ENCODE data around the gene GOLGA6L7.
A peak's percentile ranks its signal among the peaks of the same experiment; 100 is the strongest.
"Not testable (repeated sequence)": the region's sequence is repeated elsewhere in the genome, so short reads cannot be mapped to it uniquely, and the experiment has no call there.

The GOLGA6L7 gene

DNA sequence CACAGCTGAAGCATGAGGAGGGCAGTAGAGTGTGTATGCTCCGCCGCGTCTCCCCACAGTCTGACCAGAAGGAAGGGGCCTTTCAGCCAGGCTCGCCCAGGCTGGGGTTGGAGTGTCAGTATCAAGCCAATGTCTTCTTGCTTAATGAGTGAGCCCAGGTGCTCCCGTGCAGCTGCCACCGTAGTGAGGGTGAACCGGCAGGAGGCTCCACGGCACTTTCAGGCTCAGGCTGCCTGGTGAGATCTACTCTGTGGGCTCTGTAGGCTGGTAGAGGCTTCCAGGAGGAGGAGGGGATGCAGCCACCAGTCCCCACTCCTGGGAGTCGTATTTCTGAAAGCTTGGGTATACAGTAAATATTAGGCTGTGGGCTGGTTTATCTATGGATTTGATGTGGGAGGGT, 8.2 kb downstream of the GOLGA6L7 start:
- not testable (repeated sequence) for DNase-seq

DNA sequence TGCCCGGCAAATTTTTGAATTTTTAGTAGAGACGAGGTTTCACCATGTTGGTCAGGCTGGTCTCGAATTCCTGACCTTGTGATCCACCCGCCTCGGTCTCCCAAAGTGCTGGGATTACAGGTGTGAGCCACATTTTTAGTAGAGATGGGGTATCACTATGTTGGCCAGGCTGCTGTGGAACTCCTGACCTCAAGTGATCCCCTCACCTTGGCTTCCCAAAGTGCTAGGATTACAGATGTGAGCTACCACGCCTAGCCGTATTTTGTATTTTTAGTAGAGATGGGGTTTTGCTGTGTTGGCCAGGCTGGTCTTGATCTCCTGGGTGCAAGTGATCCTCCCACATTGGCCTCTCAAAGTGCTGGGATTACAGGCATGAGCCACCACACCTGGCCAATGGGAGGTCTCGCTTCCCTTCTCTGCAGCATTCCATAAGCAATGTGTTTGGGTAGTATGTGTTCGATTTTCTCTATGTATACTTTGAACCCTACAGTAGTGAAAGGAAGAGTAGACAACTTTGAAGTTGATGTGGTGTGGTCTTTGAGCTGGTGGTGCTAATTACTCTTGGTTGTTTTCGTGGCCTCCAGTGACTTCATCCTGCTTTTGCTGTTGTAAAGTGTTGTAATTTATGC, 13.4 kb downstream of the GOLGA6L7 start:
- not testable (repeated sequence) for DNase-seq

DNA sequence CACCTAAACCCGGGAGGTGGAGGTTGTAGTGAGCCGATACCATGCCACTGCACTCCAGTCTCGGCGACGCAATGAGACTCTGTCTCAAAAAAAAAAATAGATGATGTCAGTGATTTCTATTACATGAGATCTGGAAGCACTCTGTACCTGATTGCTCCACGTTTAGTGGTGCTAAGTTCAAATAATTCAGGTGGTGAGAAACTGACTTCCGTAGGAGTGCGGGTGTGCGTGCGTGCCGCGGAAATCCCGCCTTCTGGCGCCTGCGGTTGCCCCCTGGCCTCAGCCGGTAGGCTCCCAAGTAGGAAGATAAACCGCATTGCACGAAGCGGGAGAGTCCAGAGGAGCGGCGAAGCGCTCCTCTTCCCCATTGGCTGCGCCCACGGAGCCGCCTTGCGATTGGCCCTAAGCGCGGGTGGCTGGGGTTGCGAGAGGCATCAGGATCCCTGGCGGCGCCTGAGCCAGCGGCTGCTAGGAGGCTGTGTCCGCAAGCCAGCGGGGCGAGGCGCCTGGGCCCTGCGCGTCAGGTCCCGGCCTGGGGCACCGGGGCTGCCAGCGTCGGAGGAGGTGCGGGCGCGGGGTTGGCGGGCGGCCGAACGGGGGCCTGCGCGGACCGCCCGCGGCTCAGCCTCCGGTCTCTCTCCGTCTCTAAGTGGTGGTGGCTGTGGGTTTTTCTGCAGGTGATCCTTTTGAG, 16.4 kb downstream of the GOLGA6L7 start:
- peak; percentile 21 to 45 (median 36) for DNase-seq

DNA sequence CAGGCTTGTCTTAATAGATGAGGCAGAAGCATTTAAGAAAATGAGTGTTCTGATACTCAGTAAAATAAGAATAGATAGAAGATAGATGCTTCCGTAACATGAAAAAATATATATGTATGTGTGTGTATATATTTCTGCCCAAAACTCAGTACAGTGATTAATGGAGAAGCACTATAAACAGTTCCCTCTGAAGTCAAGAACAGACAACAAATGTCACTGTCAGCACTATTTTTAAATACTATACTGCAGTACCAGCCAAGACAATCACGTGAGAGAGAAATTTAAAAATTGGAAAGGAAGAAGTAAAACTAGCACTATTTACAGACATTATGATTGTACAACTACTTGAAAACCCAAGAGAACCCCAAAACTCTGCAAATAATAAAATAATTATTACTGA, 27.0 kb downstream of the GOLGA6L7 start:
- DNase-seq = not testable (repeated sequence)

DNA sequence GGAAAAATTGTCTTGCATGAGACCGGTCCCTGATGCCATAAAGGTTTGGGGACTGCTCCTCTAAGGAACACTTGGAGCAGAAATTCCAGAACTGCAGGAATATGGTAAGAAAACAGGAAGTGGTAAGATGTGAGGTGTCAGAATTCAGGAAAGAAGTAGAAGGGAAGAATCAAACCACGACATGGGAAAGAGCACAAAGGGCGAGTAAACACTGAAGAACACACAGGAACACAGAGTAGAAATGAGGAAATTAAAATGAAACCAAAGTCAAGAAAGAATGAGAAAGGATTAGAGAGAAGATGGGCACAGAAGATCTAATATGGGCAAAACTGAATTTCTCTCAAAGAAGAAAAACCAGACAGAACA, 28.5 kb downstream of the GOLGA6L7 start:
- DNase-seq = not testable (repeated sequence)

DNA sequence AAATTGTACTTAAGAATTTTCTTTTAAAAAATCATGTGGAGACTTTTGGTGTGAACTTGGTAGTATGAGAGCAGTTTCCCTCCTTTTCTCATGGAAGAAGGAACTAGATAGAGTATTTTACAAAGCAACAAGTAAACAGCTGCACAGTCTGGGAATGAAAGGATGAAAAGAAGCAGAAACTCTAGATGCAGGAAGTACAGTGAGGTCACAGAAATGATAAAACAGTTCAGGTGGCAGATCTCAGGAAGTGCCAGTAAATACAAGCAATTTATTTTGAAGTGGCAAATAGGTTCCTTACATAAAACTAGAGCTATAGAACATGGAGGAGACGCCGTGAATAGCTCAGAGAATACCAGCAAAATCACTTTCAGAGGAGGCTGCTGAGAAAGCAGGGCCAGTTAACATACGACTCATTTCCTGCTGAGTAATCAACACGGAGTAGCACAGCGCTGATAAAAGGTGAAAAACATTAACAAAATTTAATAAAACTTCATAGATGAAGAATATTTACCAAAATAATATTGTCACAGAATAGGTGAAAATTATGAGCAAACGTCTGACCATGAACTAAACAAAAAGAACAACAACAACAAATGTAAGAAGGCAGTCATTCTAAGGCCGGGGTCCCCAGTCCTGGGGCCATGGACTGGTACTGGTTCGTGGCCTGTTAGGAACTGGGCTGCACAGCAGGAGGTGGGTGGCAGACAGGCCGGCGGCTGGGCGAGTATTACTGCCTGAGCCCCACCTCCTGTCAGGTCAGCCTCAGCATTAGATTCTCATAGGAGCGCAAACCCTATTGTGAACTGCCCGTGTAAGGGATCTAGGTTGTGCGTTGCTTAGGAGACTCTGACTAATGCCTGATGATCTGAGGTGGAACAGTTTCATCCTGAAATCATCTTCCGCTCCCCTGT, 29.2 kb downstream of the GOLGA6L7 start:
- not testable (repeated sequence) for DNase-seq

DNA sequence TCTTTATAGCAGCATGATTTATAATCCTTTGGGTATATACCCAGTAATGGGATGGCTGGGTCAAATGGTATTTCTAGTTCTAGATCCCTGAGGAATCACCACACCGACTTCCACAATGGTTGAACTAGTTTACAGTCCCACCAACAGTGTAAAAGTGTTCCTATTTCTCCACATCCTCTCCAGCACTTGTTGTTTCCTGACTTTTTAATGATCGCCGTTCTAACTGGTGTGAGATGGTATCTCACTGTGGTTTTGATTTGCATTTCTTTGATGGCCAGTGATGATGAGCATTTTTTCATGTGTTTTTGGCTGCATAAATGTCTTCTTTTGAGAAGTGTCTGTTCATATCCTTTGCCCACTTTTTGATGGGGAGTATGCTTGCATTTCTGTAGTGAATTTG, 30.3 kb downstream of the GOLGA6L7 start:
- DNase-seq = not testable (repeated sequence)

DNA sequence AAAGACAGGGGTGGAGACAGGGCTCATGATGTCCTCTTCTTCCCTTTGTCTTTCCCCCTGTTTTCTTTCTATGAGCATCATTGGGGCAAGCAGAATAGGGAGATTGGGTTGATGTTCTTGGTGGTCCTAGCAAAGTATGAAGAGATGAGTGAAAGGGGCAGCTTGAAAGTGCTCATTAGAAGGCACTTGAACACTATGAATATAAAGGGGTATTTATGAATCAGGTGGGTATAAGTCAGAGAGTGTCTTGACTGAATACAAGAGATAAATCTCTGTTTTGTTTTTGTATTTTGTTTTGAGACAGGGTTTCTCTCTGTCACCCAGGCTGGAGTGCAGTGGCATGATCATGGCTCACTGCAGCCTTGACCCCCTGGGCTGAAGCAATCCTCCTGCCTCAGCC, 34.4 kb downstream of the GOLGA6L7 start:
- not testable (repeated sequence) for DNase-seq

DNA sequence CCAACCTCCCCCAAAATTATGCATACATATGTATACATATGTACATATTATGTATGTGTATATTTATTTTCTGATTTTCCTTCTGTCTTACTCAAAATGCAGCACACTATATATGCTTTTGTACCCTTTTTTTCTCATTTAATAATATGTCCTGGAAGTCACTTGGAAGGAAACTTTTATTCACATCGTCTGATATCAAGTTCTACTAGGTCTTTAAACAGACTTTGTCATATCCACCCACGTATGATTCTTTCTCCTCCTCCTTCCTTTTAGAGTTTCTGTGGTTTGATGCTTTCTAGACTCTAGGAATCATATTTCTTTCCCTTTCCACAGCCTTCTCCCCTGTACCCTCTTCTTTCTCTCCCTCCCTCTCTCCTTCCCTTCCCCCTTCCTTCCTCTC, 35.1 kb downstream of the GOLGA6L7 start:
- not testable (repeated sequence) for DNase-seq

DNA sequence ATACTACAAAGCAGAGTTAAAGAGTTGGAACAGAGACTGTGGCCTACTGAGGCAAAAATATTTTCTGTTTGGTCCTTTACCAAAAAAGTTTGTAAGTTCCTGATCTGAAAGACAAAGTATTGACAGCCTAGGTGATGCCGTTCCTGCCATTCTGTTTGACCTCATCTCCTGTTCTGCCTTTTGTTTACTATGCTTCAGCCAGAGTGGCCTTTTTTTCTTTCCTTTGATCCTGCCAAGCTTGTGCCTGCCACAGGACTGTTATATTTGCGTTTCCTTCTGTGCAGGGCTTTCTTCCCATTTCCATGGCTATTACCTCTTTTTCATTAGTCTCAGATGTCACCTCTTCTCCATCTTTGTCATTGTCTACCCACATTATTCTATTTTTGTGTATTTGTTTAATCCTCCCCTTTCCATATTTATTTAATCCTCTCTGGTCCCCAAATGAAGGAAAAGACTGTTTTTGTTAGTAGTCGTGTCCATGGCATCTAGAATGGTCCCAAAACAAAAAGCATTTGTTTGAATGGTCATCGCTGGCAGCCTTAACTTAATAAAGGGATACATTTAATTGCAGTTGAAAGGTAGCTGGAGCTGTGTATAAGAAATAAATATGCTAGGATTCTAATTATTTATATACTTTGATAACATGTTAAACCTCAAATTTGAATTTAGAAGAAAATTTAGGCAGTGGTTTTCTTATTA, 36.4 kb downstream of the GOLGA6L7 start:
- not testable (repeated sequence) for DNase-seq

DNA sequence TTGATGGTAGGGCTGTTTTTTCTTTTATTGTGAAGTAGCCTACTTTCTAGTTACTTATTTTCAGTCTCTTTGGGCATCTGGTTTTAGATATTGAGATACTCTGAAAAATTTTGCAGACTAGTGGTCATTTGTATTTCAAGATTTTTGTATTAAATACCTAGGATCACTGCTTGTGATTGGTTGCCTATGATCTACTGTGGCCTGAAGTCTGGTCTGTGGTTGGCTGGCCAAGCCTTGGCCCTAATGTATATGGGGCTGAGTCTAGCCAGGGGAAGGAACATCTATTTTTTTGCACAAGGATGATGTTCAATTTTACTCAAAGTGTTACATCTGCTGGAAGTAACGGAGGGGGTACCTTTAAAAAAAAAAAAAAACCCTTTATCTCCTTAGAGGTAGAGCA, 38.0 kb downstream of the GOLGA6L7 start:
- DNase-seq = not testable (repeated sequence)

DNA sequence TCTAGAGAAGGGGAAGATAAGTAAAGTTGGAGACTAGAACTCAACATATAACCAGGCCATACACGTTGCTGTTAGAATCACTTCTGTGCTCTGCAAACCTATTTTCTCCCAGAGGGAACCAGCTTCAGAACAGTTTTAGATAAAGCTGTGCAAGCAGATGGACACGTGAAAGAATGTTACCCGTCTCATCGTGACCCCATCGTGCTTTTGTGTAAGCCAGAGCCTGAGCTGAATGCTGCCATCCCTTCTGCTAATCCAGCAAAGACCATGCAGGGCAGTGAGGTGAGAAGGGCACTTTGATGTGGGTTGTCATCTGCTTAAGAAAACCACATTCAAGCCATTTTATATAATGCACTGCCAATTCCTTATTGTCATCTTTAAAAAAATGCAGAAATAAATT, 40.3 kb downstream of the GOLGA6L7 start:
- DNase-seq = not testable (repeated sequence)

DNA sequence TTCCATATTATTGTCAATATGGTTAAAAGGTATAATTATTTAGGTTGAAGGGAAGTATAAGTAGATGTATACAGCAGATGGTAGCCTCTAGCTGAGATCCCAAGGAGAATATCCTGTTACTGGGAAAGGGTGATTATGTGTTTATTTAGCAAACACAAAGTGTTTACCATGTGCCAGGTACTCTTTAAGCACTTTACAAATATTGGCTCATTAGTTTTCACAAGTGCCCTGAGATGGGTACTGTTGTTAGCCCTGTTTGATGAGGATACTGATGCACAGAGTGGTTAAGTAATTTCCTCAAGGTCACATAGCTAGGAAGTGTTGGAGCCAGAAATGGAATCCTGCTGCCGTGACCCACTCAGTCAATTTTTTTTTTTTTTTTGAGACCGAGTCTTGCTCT, 48.1 kb downstream of the GOLGA6L7 start:
- not testable (repeated sequence) for DNase-seq

DNA sequence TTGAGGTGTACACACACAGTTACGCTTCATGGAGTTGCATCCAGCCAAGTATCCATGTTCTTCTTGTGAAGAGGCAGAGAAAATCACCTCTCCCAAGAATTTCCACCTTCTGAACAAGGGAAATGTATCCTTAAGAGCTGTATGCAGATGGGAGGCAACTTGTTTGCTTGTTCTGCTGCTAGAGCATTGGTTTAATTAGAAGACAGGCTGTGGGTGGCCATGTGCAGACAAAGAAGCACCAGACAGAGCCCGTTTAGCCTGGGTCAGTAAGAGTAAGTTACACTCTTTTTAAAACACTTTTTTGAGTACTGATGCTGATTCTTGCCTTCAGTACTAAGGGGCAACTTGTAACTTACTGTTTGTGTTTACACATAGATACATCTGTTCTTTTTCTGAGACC, 50.2 kb downstream of the GOLGA6L7 start:
- DNase-seq = not testable (repeated sequence)

DNA sequence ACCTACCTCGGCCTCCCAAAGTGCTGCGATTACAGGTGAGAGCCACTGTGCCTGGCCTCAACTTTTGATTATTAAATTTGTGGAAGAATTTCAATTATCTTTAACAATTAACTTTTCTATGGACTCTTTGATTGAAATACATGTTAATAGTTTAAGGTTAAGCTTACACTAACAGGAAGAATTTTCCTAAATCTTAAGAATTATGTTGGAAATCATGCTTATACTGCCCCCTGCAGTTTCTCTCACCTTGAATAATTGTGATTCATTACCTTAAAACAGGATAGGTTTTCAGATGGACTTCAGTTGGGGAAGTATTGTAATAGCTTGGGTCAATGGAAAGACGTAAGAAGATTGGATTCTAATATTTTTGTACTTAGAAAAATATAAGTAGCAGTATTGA, 54.2 kb downstream of the GOLGA6L7 start:
- not testable (repeated sequence) for DNase-seq

Measured in activated naive CD4-positive, alpha-beta T cell (primary cell).